IPS-18c (cell line): ENCODE data around the gene SYK.

ENCODE experiments used
- H3K4me3 ChIP-seq: 2 replicates; pipeline ENCODE4 v1.7.0; 2013; ENCODE audit warnings: low read depth, mild to moderate bottlenecking, low read length, moderate library complexity; ENCODE audit not compliant: insufficient read depth
- H3K9me3 ChIP-seq: one replicate; pipeline ENCODE4 v1.6.1; 2013; ENCODE audit warnings: mild to moderate bottlenecking, low read length, moderate library complexity; ENCODE audit not compliant: control insufficient read depth, insufficient read depth

SYK gene

DNA sequence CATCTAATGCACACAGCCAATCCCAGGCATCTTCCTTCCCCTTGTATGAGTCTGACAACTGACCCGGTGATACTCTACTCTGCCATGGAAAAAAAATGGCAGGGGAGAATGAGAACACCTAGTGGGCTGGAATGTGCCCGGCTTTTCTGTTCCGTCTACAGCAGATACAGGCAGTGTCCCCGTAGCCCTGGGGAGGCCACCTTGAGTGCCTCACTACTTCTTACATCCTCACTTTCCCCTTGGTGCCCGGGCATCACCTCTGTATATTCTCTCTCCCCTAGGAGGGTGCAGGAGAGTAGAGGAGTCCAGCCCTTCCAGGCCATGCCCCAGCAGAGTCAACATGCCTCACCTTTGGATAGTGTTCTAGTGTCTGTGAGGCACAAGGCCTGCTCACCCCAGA is 56.2 kb downstream of the SYK start:
- Histone ChIP-seq H3K9me3 (no peaks in the 10 kb centered on the region), H3K4me3 (no peak overlapping the region)

DNA sequence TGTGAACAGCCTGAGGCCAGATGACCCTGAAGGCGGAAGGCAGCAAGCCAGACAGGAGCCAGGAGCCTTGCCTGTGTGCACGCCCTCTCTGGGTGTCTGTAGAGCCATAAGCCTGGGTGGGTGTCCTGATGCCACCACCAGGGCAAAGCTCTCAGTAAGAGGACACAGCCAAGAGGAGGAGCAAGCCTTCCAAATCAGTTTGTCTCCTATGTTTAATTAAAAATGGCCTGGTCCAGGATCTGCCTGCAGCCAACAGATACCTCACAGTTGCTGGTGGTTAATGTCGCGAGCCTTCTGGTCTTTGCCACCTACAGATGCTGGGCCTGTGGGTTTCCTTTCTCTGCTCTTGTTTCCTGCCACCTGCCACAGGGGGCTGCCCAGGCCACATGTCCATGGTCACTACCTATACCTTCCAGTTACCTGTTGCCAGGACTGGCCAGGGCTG is 56.9 kb downstream of the SYK start:
- Histone ChIP-seq H3K4me3 (no peak overlapping the region), H3K9me3 (no peaks in the 10 kb centered on the region)

DNA sequence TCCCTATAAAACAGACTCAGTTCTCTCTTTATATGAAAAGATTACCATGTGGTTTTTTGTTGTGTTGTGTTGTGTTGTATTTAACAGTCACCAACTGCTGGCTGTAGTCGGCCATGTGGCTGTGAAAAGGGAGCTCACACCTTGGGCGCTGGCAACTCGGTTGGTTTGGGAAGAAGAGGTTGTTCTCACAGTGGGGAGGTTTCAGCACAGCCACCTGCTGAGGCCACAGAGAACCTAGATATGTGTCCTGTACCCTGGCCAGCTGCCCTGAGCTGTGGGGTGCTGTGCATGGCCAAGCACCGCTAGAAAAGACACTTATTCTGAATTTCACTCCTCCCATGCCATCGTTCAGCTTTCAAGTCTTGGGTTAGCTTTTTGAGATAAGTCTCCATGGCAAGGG is 58.8 kb downstream of the SYK start:
- no peaks in the 10 kb centered on the region for H3K9me3 ChIP-seq
- H3K4me3 ChIP-seq: no peak overlapping the region

DNA sequence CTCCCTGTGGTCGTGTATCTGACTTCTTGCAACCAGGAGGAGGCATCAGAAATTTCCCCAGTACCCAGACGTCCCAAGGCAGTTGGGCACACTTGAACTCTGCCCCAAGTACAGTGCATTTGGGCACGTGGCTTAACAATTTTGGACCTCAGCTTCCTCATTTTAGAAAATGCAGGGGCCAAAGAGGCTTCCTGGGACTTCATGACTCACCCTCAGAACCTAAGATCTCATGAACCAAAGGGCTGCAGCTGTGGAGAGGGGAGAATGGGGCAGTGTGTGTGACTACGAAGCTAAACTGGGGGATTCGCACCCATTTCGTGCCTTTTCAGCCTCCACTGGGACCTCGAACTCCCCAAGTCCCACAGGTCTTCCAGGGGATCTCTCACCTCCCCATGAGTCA is 59.2 kb downstream of the SYK start:
- no peak overlapping the region for H3K4me3 ChIP-seq
- no peaks in the 10 kb centered on the region for H3K9me3 ChIP-seq

DNA sequence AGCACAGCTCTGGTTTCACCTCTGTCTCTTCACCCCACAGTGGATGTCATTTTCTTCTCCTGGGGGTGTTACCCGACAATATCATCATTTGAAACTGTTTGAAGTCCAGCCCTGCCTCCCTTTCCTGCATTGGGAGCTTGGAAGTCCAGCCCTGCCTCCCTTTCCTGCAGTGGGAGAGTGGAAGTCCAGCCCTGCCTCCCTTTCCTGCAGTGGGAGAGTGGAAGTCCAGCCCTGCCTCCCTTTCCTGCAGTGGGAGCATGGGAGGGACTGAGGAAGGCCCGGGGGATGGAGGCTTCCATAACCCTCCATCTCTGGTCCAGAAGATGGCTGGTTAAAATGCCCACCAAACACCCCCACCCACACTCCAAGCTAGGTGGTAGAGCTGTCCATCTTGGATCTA is 59.8 kb downstream of the SYK start:
- H3K9me3 ChIP-seq: no peaks in the 10 kb centered on the region
- H3K4me3 ChIP-seq: no peak overlapping the region

DNA sequence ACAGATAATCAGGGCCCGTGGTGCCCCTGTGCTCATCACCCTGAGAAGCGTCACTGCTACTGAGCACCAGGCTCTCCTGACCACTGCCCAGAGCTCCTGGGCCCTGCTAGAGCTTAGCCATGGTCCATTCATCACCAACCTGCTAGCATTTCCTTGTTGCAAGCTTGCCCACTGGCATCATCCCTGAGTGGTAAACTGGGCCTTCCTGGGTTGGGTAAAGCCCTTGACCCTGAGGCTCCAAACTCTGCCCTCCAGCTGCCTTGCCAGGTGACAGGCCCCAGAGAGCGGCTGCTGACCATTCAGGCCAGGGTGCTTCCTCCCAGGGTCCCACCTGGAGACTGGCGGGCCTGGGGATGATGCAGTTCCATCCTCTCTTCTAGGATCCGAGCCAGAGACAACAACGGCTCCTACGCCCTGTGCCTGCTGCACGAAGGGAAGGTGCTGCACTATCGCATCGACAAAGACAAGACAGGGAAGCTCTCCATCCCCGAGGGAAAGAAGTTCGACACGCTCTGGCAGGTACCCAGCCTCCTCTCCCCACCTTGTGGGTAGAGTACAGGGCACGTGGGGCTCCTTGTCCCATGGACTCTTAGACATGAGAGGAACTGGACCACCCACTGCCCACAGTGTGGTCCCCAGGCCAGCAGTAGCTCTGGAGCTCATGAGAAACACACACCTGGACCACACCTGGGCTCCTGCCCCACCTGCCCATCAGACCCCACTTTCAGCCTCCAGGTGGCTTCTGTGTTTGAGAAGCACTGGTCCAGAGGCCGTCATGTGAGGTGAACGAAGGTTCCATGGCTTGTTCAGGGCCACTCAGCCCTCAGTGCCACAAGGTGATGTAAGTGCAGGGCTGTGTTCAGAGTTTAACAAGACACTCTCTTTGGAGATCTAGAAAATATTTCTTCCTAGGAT is 60.5 kb downstream of the SYK start:
- no peak overlapping the region for H3K4me3 ChIP-seq
- H3K9me3 ChIP-seq: no peaks in the 10 kb centered on the region

DNA sequence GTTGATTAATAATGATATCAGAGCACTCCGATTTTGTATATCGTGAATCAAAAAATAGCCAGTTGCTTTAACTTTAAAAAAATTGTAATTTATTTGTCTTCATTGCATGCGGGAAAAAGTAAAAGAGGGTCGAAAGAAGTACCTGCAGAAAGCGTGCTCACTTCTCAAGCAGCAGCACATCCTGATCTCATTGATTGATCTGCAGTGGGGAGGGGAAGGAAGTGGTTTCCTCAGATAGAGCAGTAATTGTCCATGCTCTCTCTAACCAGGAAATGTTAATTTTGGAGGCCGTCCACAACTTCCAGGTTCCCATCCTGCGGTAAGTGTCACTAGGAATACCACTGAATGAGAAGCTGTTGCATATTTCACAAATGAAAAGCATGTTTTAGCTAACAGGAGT is 63.2 kb downstream of the SYK start:
- H3K9me3 ChIP-seq: no peaks in the 10 kb centered on the region
- no peak overlapping the region for H3K4me3 ChIP-seq

DNA sequence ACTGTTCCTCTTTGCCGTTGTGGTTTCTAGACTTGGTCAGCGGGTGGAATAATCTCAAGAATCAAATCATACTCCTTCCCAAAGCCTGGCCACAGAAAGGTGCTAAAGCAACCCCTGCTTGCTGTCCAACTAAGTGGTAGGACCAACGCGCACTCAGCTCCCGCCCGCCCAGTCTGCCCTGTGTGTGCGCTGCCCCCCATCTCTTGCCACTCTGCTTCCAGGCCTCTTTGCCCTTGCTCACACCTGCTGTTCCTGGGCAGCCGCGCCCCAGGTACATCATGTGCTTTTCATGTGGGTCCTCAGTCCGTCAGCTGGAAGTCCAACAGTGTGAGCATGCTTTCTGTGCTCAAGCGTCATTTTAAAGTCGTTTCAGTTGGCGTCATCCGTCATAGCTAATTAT is 65.5 kb downstream of the SYK start:
- no peak overlapping the region for H3K4me3 ChIP-seq
- H3K9me3 ChIP-seq: no peaks in the 10 kb centered on the region

DNA sequence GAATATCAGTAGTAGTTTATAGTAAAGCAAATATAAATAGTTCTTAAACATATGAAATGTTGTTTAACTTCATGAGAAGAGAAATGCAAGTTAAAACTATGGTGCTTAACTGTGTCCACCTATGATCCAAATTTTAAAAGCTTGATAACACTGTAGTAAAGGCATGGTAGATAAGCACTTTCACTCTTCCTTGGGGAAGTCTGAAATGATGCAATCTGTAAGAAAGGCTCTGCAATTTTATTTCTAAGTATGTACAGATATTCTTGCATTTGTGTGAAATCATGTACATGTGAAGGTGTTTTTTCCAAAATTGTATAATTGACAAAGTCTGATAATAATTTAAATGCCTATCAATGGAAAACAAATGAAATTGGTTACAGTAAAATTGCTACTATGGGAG is 66.9 kb downstream of the SYK start:
- Histone ChIP-seq H3K4me3 (no peak overlapping the region), H3K9me3 (no peaks in the 10 kb centered on the region)

DNA sequence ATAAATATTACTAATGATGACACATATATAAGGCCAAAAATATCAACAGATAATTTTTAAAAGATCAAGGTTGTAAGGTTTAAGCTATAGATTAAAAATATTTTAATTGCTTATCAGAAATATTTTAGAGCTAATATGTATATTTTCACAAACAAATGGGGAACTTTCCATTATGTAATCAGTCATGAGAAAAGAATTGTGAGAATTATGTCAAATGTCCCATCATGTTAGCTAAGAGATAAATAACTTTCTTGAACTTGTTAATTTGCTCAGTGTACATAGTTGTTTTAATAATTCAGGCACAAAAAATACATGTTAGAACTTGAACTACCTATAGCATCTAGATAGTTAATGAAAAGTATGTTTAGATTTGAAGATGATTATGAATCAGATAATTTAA is 67.7 kb downstream of the SYK start:
- no peaks in the 10 kb centered on the region for H3K9me3 ChIP-seq
- no peak overlapping the region for H3K4me3 ChIP-seq

DNA sequence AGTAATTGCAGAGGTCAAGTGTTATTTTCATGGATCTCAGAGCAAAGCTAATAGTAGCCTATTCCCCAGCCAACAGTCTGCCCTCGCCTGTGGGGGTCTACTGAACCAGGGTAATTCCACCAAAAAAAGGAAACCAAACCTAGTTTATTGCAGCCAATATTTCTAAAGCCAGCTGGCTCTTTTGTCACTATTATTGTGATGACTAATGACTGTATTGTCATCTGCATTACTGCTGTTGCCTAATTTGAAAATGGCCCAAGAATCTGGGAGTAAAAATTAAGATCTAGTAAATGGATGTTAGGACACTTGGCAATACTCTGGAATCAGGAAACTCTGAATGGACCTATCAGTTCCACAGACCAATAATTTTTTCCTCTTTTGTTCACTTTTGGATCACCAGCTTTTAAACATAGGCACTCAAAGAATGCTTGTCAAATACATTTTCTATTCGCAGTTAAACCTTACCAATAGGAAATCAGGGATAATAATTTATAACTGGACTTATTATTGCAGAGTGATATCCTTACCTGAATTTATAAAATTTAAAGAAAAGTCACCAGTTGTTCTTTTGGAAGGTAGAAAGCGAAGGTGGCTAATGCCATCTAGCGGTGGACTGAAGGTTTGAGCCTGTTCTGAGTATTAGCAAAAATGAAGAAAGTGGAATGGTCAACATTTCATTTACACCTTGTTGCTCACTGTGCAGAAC is 69.2 kb downstream of the SYK start:
- no peak overlapping the region for H3K4me3 ChIP-seq
- no peaks in the 10 kb centered on the region for H3K9me3 ChIP-seq

DNA sequence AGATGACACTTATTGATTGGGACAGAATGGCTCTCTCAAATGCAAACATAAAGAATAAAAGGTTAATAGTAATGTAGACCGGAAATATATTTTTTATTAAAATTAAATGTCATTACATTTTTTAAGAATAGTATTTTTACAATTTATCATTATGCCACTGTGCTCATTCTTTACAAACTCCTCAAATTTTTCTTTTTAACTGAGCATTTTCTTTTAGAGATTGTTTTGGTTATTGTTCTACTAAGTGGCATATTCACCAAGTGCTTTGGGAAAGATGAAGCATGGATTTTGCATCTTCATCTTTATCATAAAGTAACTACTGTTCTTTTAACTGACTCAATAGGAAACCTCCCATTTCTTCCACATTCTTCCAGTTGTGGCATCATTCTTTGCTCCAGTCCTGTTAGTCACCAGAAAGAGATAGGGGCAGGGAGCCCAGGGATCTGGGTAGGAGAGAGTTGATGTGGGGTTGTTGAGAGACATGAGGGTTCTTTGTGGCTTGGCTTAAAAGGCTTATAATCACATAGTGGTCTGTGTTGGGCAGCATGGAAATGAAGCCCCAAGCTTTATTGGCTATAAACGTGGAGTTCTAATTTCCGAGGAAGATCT is 69.8 kb downstream of the SYK start:
- Histone ChIP-seq H3K4me3 (no peak overlapping the region), H3K9me3 (no peaks in the 10 kb centered on the region)

DNA sequence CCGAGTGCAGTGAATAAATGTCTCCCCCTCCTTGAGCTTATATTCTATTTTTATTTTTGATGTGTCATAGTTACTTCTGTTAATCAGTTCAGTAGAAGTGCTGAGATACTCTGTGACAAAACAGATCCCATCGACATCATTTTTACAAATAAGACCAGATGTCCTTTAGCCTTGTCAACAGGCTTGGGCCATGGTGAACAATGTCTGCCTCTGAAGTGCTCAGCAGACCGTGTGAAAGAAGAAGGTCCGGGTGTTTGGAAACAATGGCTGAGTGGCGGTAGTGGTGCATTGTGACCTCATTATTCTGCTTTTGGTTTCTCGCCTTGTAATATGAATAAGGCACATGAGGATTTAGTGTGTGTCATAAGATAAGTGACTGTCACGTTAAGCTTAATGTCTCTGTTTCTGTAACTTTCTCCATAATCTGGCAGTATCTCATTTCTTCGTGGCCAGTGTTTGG is 71.2 kb downstream of the SYK start:
- Histone ChIP-seq H3K9me3 (no peaks in the 10 kb centered on the region), H3K4me3 (no peak overlapping the region)

DNA sequence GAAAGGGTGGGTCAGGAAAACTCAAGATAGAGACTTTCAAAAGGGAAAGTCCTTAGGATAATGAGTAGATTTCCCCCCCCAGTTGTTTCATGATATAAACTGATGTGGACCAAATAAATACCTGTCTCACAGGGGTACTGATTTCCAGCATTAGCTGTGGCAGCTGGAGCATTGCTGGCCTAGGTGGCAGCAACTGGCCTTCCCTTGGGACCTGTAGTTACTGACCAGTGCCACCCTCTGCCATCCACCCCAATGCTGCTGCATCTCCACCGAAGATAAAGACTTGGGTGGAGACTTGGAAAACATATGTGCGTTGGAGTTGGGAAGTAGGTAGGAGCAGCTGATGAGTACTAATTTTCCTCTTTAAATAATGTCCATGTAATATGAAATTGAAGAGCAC is 71.8 kb downstream of the SYK start:
- Histone ChIP-seq H3K9me3 (no peaks in the 10 kb centered on the region), H3K4me3 (no peak overlapping the region)

DNA sequence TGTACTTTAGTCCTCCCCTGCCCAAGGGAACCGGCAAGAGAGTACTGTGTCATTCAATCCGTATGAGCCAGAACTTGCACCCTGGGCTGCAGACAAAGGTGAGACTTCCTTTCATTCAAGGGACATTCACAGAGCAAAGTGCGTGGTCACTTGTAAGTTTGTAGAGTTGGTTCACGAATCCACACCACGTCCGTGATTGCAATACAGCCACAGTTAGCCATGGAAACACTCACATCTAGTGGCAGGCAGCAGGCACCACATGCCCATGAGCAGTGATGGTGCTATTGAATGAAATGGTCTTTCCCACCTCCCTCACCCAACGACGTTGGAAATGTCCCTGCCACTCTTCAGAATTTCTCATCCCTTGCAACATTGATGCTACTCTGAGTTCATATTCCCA is 72.6 kb downstream of the SYK start:
- H3K4me3 ChIP-seq: no peak overlapping the region
- H3K9me3 ChIP-seq: no peaks in the 10 kb centered on the region

DNA sequence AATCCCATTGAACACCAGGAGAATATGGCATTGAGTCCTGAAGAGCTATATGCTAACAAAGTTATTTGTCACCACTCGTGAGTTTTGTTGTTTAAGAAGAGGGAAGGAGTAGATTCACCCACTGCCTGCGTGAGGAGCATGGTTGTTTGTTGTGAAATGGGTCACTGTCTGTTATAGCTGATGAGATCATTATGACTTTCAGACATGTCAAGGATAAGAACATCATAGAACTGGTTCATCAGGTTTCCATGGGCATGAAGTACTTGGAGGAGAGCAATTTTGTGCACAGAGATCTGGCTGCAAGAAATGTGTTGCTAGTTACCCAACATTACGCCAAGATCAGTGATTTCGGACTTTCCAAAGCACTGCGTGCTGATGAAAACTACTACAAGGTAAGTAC is 76.9 kb downstream of the SYK start:
- Histone ChIP-seq H3K4me3 (no peak overlapping the region), H3K9me3 (no peaks in the 10 kb centered on the region)

DNA sequence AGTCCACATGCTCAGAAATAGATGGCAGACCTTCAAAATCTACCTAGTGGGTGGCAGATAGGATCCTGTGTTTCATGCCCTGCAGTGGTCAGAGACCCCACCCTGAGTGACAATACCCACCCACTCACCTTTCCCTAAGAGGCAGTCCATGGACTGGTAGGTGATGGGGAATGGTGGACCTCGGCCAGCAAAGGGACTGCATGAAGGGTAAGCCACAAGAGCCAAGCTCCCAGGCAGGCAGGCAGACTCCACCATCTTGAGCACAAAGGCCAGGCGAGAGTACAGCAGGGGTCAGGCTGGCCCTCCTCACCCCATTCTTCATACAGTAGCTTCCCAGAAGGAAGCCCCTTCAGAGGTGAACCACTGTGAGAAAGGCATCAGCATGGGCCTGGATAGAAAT is 78.4 kb downstream of the SYK start:
- H3K4me3 ChIP-seq: no peak overlapping the region

DNA sequence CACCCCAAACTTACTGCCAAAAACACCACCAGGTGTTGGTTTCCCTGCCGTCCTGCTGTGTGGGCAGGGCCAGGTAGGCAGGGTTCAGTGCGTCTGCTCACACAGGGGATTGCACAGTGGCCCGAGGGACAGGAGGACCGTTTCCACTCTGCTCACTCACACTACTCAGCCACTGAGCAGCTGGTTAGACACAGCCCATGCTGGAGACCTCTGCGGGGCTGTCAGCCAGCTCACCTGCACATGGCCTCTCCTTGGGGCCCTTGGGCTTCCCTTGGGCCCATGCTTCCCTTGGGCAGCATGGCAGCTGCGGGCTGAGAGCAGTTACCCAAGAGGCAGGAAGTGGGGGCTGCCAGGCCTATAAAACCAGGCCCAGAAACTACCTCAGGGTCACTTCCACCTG is 79.0 kb downstream of the SYK start:
- H3K4me3 ChIP-seq: no peak overlapping the region

More for the DNA sequence above, 78.4 kb downstream of the SYK start:
- no peaks in the 10 kb centered on the region for H3K9me3 ChIP-seq

More for the DNA sequence above, 79.0 kb downstream of the SYK start:
- H3K9me3 ChIP-seq: no peaks in the 10 kb centered on the region
